Neural cell (in vitro differentiated cells): ENCODE data around the gene EPN1. TPM values are rescaled to one million over a fixed set of nuclear protein-coding genes. Genes with fewer than 3 reads are reported as not detected.
A peak's percentile ranks its signal among the peaks of the same experiment; 100 is the strongest.

Experiments
- H2AFZ ChIP-seq: fragments of 200-600, 300-800 bp; sonication (generic), shearing (Covaris generic); 2 replicates; pipeline ENCODE4 v1.6.0; 2014; ENCODE audit warnings: low read depth, mild to moderate bottlenecking, antibody characterized with exemption, low read length, moderate library complexity
- H3F3A ChIP-seq: fragments of 200-600 bp; shearing (Covaris generic); 2 replicates; pipeline ENCODE4 v1.6.1; 2016; ENCODE audit warnings: mild to moderate bottlenecking, moderate library complexity, mixed read lengths, antibody characterized with exemption, low read length; ENCODE audit not compliant: insufficient read depth, poor library complexity, severe bottlenecking
- H3K27ac ChIP-seq: fragments of 200-600, 300-800 bp; sonication (generic), shearing (Covaris generic); 2 replicates; pipeline ENCODE4 v1.5.1; 2014; ENCODE audit warnings: mild to moderate bottlenecking, low read length, moderate library complexity
- H3K27me3 ChIP-seq: fragments of 300-800, 200-600 bp; sonication (generic), shearing (Covaris generic); 2 replicates; pipeline ENCODE4 v1.6.0; 2014; ENCODE audit warnings: mild to moderate bottlenecking, low read depth, low read length, moderate library complexity; ENCODE audit not compliant: insufficient read depth
- H3K36me3 ChIP-seq: fragments of 300-800, 200-600 bp; sonication (generic), shearing (Covaris generic); 2 replicates; pipeline ENCODE4 v1.5.1; 2014; ENCODE audit warnings: mild to moderate bottlenecking, antibody characterized with exemption, low read length, moderate library complexity; ENCODE audit not compliant: insufficient read depth
- H3K4me2 ChIP-seq: fragments of 300-800, 200-600 bp; sonication (generic), shearing (Covaris generic); 2 replicates; pipeline ENCODE4 v1.6.0; 2014; ENCODE audit warnings: mild to moderate bottlenecking, low read length
- H3K4me3 ChIP-seq: fragments of 300-800, 200-600 bp; sonication (generic), shearing (Covaris generic); 2 replicates; pipeline ENCODE4 v1.5.1; 2014; ENCODE audit warnings: mild to moderate bottlenecking, low read length, moderate library complexity
- H3K79me2 ChIP-seq: fragments of 200-600 bp; shearing (Covaris generic); replicated peaks from 2 replicates; pipeline ENCODE4 v1.6.0; 2014; ENCODE audit warnings: mild to moderate bottlenecking, low read length, moderate library complexity; ENCODE audit not compliant: insufficient read depth
- H3K9ac ChIP-seq: fragments of 300-800, 200-600 bp; sonication (generic), shearing (Covaris generic); 2 replicates; pipeline ENCODE4 v1.6.1; 2016; ENCODE audit warnings: mild to moderate bottlenecking, low read length, mixed read lengths
- H3K9me2 ChIP-seq: fragments of 200-600 bp; shearing (Covaris generic); 2 replicates; pipeline ENCODE4 v1.6.1; 2016; ENCODE audit warnings: mild to moderate bottlenecking, low read length, mixed read lengths; ENCODE audit not compliant: insufficient read depth
- H3K9me3 ChIP-seq: fragments of 200-600, 300-800 bp; sonication (generic), shearing (Covaris generic); 2 replicates; pipeline ENCODE4 v1.6.1; 2016; ENCODE audit warnings: mild to moderate bottlenecking, mixed run types, low read length, moderate library complexity, mixed read lengths
- H4K20me1 ChIP-seq: fragments of 200-600 bp; shearing (Covaris generic); 2 replicates; pipeline ENCODE4 v1.6.1; 2016; ENCODE audit warnings: mild to moderate bottlenecking, mixed run types; ENCODE audit not compliant: insufficient read depth
- EP300 ChIP-seq: fragments of 450-650 bp; conservative IDR thresholded peaks from 2 replicates; pipeline ENCODE4 v1.6.1; 2014; ENCODE audit warnings: antibody characterized with exemption, mild to moderate bottlenecking, moderate library complexity; ENCODE audit not compliant: poor library complexity, severe bottlenecking
- EZH2 ChIP-seq: fragments of 200-600, 300-800 bp; shearing (Covaris generic), sonication (generic); IDR thresholded peaks from 2 replicates; pipeline ENCODE4 v1.6.1; 2014; ENCODE audit warnings: antibody characterized with exemption, low read length, borderline replicate concordance, mild to moderate bottlenecking; ENCODE audit not compliant: insufficient read depth, poor library complexity, severe bottlenecking
- MXI1 ChIP-seq: fragments of 450-650 bp; conservative IDR thresholded peaks from 2 replicates; pipeline ENCODE4 v1.6.1; 2014; ENCODE audit warnings: antibody characterized with exemption, mild to moderate bottlenecking; ENCODE audit not compliant: poor library complexity, severe bottlenecking
- POLR2AphosphoS5 ChIP-seq: IDR thresholded peaks from 2 replicates; pipeline ENCODE4 v1.6.1; 2012
- RAD21 ChIP-seq: fragments of 450-650 bp; conservative IDR thresholded peaks from 2 replicates; pipeline ENCODE4 v1.6.1; 2014; ENCODE audit warnings: antibody characterized with exemption, mild to moderate bottlenecking, moderate library complexity
- REST ChIP-seq: IDR thresholded peaks from 2 replicates; pipeline ENCODE4 v1.6.1; 2012; ENCODE audit warnings: borderline replicate concordance
- SMC3 ChIP-seq: fragments of 450-650 bp; conservative IDR thresholded peaks from 2 replicates; pipeline ENCODE4 v1.6.1; 2014; ENCODE audit warnings: antibody characterized with exemption, mild to moderate bottlenecking, moderate library complexity; ENCODE audit not compliant: poor library complexity
- TAF1 ChIP-seq: IDR thresholded peaks from 2 replicates; pipeline ENCODE4 v1.6.1; 2012; ENCODE audit warnings: low read depth
- polyA plus RNA-seq: library from polyadenylated mRNA; depleted of rRNA; stranded (reverse); fragments of >200 nt; gene quantifications from 2 replicates; pipeline ENCODE4 v1.2.3, GENCODE V29; 2014
- TF ChIP-seq, protein P1 (sequence below): fragments of 450-650 bp; IDR thresholded peaks from 2 replicates; pipeline ENCODE4 v1.5.1; 2014; ENCODE audit warnings: antibody characterized with exemption, mild to moderate bottlenecking, moderate library complexity; ENCODE audit not compliant: poor library complexity, severe bottlenecking

EPN1 gene
- polyA plus RNA-seq, 1 donor from 2014 or later: 21.0 TPM

DNA sequence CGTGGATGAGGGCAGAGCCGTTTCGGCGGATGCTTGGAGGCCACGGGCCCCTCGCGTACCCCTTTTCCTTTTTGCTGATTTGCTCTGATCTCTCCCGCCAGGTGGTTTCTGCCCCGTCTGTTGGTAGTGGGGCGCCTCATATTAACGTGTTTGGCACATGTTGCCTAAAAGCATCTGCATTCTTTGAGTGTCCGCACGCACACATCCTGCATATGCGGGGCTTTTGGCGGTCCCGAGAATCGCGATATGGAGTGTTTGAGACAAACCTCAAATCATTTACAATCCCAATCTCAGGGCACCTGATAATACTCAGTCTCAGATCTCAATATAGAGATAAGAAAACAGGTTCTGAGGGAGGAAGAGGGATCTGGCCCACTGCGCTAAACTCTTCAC lies 19.4 kb upstream of the EPN1 start:
- peak overlapping the region; percentile 97 for H3K27ac ChIP-seq
- H4K20me1 ChIP-seq: peaks cover 42% of the 10 kb centered on the region
- H3K27me3 ChIP-seq: no peaks in the 10 kb centered on the region
- H3K36me3 ChIP-seq: no peaks in the 10 kb centered on the region
- H3K9me3 ChIP-seq: no peaks in the 10 kb centered on the region
- H3K4me2 ChIP-seq: peak overlapping the region; percentile 94
- peaks cover 43% of the 10 kb centered on the region for H3K79me2 ChIP-seq
- no peaks in the 10 kb centered on the region for H3K9me2 ChIP-seq
- H3K4me3 ChIP-seq: peak overlapping the region; percentile 91
- TF ChIP-seq TAF1 (no peak), MXI1 (peak; percentile 95), POLR2AphosphoS5 (no peak), RAD21 (no peak)
- no peak overlapping the region for H2AFZ ChIP-seq
- peak overlapping the region; percentile 98 for H3K9ac ChIP-seq
- no peaks in the 10 kb centered on the region for H3F3A ChIP-seq

GRCh38 chr19:55656552-55656951 lies 18.5 kb upstream of the EPN1 start:
- H3F3A ChIP-seq: no peaks in the 10 kb centered on the region
- peak overlapping the region; percentile 94 for H3K4me2 ChIP-seq
- H2AFZ ChIP-seq: no peak overlapping the region
- H3K36me3 ChIP-seq: no peaks in the 10 kb centered on the region
- peaks cover 43% of the 10 kb centered on the region for H3K79me2 ChIP-seq
- TF ChIP-seq MXI1 (no peak), POLR2AphosphoS5 (no peak), TAF1 (no peak), EZH2 (no peak), EP300 (no peak)
- no peaks in the 10 kb centered on the region for H3K9me3 ChIP-seq
- no peaks in the 10 kb centered on the region for H3K27me3 ChIP-seq
- H3K27ac ChIP-seq: no peak overlapping the region
- H3K9ac ChIP-seq: peak overlapping the region; percentile 98
- H3K9me2 ChIP-seq: no peaks in the 10 kb centered on the region
- peaks cover 42% of the 10 kb centered on the region for H4K20me1 ChIP-seq
- H3K4me3 ChIP-seq: peak overlapping the region; percentile 91

DNA sequence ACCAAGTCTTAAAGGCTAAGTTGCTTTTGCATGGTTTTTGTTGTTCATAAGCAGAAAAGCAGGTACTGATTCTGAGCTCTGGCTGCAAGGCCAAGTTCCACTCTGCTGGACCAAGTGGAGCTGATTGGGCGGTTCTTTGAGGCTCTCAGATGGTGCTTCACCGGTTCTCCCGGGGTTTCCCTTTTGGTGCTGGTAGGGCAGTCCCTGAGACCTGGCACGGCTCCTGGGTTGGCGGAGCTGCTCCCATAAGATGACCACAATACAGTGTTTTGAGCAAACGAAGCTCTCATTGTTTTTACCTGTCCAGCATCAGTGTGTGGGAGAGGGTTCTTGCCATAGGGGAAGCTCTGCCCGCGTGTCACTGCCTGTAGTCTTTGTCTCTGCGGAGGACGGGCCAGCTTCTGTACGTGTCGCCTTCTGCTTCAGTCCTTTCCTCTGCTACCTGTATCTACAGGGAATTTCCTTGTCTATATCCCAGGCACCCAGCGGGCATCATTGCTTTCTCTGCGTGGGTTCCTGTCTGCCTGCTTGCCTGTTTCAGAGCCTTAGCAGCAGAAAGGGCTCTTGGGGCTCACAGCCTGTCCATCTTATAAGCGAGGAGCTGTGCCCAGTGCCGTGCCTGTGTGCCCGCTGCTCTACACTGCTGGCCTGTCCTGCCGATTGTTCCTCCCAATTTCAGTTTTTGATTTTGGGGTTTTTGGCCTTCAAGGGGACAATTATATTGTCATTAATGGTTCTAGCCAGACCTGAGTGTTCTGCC lies 17.9 kb upstream of the EPN1 start:
- no peaks in the 10 kb centered on the region for H3K9me2 ChIP-seq
- no peaks in the 10 kb centered on the region for H3K9me3 ChIP-seq
- H3K36me3 ChIP-seq: no peaks in the 10 kb centered on the region
- no peak overlapping the region for H2AFZ ChIP-seq
- peak overlapping the region; percentile 94 for H3K4me2 ChIP-seq
- H4K20me1 ChIP-seq: peaks cover 42% of the 10 kb centered on the region
- peaks cover 43% of the 10 kb centered on the region for H3K79me2 ChIP-seq
- no peaks in the 10 kb centered on the region for H3K27me3 ChIP-seq
- H3F3A ChIP-seq: no peaks in the 10 kb centered on the region
- H3K4me3 ChIP-seq: peak overlapping the region; percentile 91
- TF ChIP-seq EP300: no peak
- TF ChIP-seq MXI1: no peak
- TF ChIP-seq, protein P1, sequence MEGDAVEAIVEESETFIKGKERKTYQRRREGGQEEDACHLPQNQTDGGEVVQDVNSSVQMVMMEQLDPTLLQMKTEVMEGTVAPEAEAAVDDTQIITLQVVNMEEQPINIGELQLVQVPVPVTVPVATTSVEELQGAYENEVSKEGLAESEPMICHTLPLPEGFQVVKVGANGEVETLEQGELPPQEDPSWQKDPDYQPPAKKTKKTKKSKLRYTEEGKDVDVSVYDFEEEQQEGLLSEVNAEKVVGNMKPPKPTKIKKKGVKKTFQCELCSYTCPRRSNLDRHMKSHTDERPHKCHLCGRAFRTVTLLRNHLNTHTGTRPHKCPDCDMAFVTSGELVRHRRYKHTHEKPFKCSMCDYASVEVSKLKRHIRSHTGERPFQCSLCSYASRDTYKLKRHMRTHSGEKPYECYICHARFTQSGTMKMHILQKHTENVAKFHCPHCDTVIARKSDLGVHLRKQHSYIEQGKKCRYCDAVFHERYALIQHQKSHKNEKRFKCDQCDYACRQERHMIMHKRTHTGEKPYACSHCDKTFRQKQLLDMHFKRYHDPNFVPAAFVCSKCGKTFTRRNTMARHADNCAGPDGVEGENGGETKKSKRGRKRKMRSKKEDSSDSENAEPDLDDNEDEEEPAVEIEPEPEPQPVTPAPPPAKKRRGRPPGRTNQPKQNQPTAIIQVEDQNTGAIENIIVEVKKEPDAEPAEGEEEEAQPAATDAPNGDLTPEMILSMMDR: no peak
- TF ChIP-seq EZH2: no peak
- TF ChIP-seq POLR2AphosphoS5: no peak
- TF ChIP-seq RAD21: no peak
- no peak for TF ChIP-seq REST
- no peak for TF ChIP-seq TAF1
- no peak for TF ChIP-seq SMC3
- H3K9ac ChIP-seq: peak overlapping the region; percentile 98
- H3K27ac ChIP-seq: no peak overlapping the region
